ENCODE measurements around the gene KIF2C. TPM values are rescaled to one million over a fixed set of nuclear protein-coding genes. Genes with fewer than 3 reads are reported as not detected.
"Not testable (repeated sequence)": the region's sequence is repeated elsewhere in the genome, so short reads cannot be mapped to it uniquely, and the experiment has no call there.

The KIF2C gene
- total RNA-seq, 1 donor from 2014 or later: 2.9 TPM

GRCh38 chr1:44760876-44761275 lies 21.2 kb downstream of the KIF2C start:
- DNase-seq (ENCODE audit: low spot score in 2 of 2) (no peak), FAIRE-seq (no peak)

- DNase-seq (ENCODE audit: low spot score in 2 of 2); FAIRE-seq: not testable (repeated sequence)
Observed at GRCh38 chr1:44766421-44766820, 26.8 kb downstream of the KIF2C start.

GRCh38 chr1:44775078-44775929 lies 35.7 kb downstream of the KIF2C start, which contains the start of gene RPS8:
RPS8 (plus strand) TSS chr1:44775540; CDS start chr1:44775597, 57 bp downstream.
- DNase-seq (ENCODE audit: low spot score in 2 of 2) (peak; percentile 86 to 88), FAIRE-seq (no peak)

GRCh38 chr1:44775930-44776729 lies 36.5 kb downstream of the KIF2C start:
- FAIRE-seq (no peak), DNase-seq (ENCODE audit: low spot score in 2 of 2) (peak in 1 of 2 donors; percentile 34)

- no peak for DNase-seq (ENCODE audit: low spot score in 2 of 2)
Observed at GRCh38 chr1:44776730-44777068, 37.1 kb downstream of the KIF2C start.

GRCh38 chr1:44777547-44777946 lies 37.9 kb downstream of the KIF2C start:
- DNase-seq (ENCODE audit: low spot score in 2 of 2) (no peak), FAIRE-seq (no peak)

More at GRCh38 chr1:44776730-44777068, 37.1 kb downstream of the KIF2C start:
- no peak for FAIRE-seq

- no peak for DNase-seq (ENCODE audit: low spot score in 2 of 2)
- FAIRE-seq: no peak
Observed at GRCh38 chr1:44777969-44778635, 38.5 kb downstream of the KIF2C start.

- FAIRE-seq (no peak), DNase-seq (ENCODE audit: low spot score in 2 of 2) (no peak)
Observed at GRCh38 chr1:44778705-44779576, 39.3 kb downstream of the KIF2C start.

- FAIRE-seq: no peak
Observed at GRCh38 chr1:44780583-44781121, 41.0 kb downstream of the KIF2C start.

GRCh38 chr1:44783697-44784093 lies 44.1 kb downstream of the KIF2C start:
- DNase-seq (ENCODE audit: low spot score in 2 of 2) (no peak), FAIRE-seq (no peak)

More at GRCh38 chr1:44780583-44781121, 41.0 kb downstream of the KIF2C start:
- no peak for DNase-seq (ENCODE audit: low spot score in 2 of 2)

GRCh38 chr1:44784094-44785028 lies 44.7 kb downstream of the KIF2C start:
- FAIRE-seq (no peak), DNase-seq (ENCODE audit: low spot score in 2 of 2) (peak in 1 of 2 donors; percentile 37)

GRCh38 chr1:44785029-44785380 lies 45.4 kb downstream of the KIF2C start:
- no peak for FAIRE-seq
- no peak for DNase-seq (ENCODE audit: low spot score in 2 of 2)

- no peak for FAIRE-seq
- DNase-seq (ENCODE audit: low spot score in 2 of 2): no peak
Observed at GRCh38 chr1:44785501-44786137, 46.0 kb downstream of the KIF2C start.

GRCh38 chr1:44786138-44786840 lies 46.7 kb downstream of the KIF2C start:
- no peak for FAIRE-seq

GRCh38 chr1:44786841-44787426 lies 47.3 kb downstream of the KIF2C start:
- DNase-seq (ENCODE audit: low spot score in 2 of 2) (no peak), FAIRE-seq (no peak)

More at GRCh38 chr1:44786138-44786840, 46.7 kb downstream of the KIF2C start:
- DNase-seq (ENCODE audit: low spot score in 2 of 2): peak; percentile 69 to 78

- FAIRE-seq (no peak), DNase-seq (ENCODE audit: low spot score in 2 of 2) (no peak)
Observed at GRCh38 chr1:44787506-44787905, 47.9 kb downstream of the KIF2C start.

Measured in frontal cortex (tissue), 4 donors.